GM18505 (cell line): ENCODE results near the gene TMEM184B.
"Not testable (repeated sequence)": the region's sequence is repeated elsewhere in the genome, so short reads cannot be mapped to it uniquely, and the experiment has no call there.

Experiments
- ATAC-seq: cut with Tn5 transposase; IDR thresholded peaks from one replicate; pipeline ENCODE4 v1.9.1; 2021; ENCODE audit not compliant: unreplicated experiment
- POLR2A ChIP-seq: IDR thresholded peaks from 4 replicates; pipeline ENCODE4 v1.6.1; 2011; ENCODE audit warnings: borderline replicate concordance; ENCODE audit not compliant: insufficient read depth, insufficient read length; ENCODE audit errors: extremely low read depth

TMEM184B gene

GRCh38 chr22:38246046-38246658, 26.7 kb downstream of the TMEM184B start:
- ATAC-seq = no peak
- TF ChIP-seq POLR2A = no peak

- TF ChIP-seq POLR2A = no peak
- ATAC-seq = no peak
Observed at GRCh38 chr22:38244106-38244505, 28.7 kb downstream of the TMEM184B start.

- TF ChIP-seq POLR2A = no peak
- ATAC-seq = no peak
Observed at GRCh38 chr22:38243007-38243765, 29.6 kb downstream of the TMEM184B start.

GRCh38 chr22:38240734-38241252, 32.0 kb downstream of the TMEM184B start:
- no peak for ATAC-seq
- no peak for TF ChIP-seq POLR2A

- TF ChIP-seq POLR2A = no peak
- no peak for ATAC-seq
Observed at GRCh38 chr22:38239101-38239761, 33.6 kb downstream of the TMEM184B start.

- ATAC-seq = no peak
- TF ChIP-seq POLR2A = no peak
Observed at GRCh38 chr22:38238519-38239071, 34.2 kb downstream of the TMEM184B start.

GRCh38 chr22:38236786-38237185, 36.0 kb downstream of the TMEM184B start:
- ATAC-seq = no peak
- TF ChIP-seq POLR2A = no peak

- no peak for TF ChIP-seq POLR2A
- no peak for ATAC-seq
Observed at GRCh38 chr22:38235240-38235850, 37.5 kb downstream of the TMEM184B start.

GRCh38 chr22:38233856-38234255, 39.0 kb downstream of the TMEM184B start:
- not testable (repeated sequence) for ATAC-seq

- TF ChIP-seq POLR2A = no peak
- no peak for ATAC-seq
Observed at GRCh38 chr22:38233427-38233826, 39.4 kb downstream of the TMEM184B start.

- no peak for ATAC-seq
- TF ChIP-seq POLR2A = no peak
Observed at GRCh38 chr22:38232196-38232595, 40.6 kb downstream of the TMEM184B start.

- no peak for ATAC-seq
Observed at GRCh38 chr22:38230916-38231315, 41.9 kb downstream of the TMEM184B start.

More at GRCh38 chr22:38230916-38231315, 41.9 kb downstream of the TMEM184B start:
- no peak for TF ChIP-seq POLR2A
